CD4-positive, CD25-positive, alpha-beta regulatory T cell (primary cell): ENCODE data around the gene FAM76B. TPM values are rescaled to one million over a fixed set of nuclear protein-coding genes. Genes with fewer than 3 reads are reported as not detected.

ENCODE experiments used
- ATAC-seq, 2 donors: fragments of 150-1000 bp; cut with Tn5 transposase; one replicate each; pipeline ENCODE4 v1.10.0; 2021; ENCODE audit warnings: low read depth in 2 of 2, moderate number of reproducible peaks in 2 of 2, moderate library complexity in 1 of 2
- DNase-seq, 3 donors: peaks; one replicate each; pipeline versions ENCODE4 v3.0.0 to v3.0.0-alpha.2; 2012 to 2022; ENCODE audit warnings: mixed read lengths in 1 of 3
- H3K27ac ChIP-seq: one replicate; pipeline ENCODE4 v1.7.0; 2013; ENCODE audit warnings: mild to moderate bottlenecking, low read length; ENCODE audit not compliant: insufficient read depth, poor library complexity, severe bottlenecking
- H3K27me3 ChIP-seq: one replicate; pipeline ENCODE4 v1.7.0; 2013; ENCODE audit warnings: low read length; ENCODE audit not compliant: control insufficient read depth, insufficient read depth
- H3K36me3 ChIP-seq: one replicate; pipeline ENCODE4 v1.7.0; 2013; ENCODE audit warnings: mild to moderate bottlenecking, low read length, moderate library complexity; ENCODE audit not compliant: control insufficient read depth, insufficient read depth
- H3K4me1 ChIP-seq: 2 replicates; pipeline ENCODE4 v1.7.0; 2013; ENCODE audit warnings: mild to moderate bottlenecking, low read length; ENCODE audit not compliant: insufficient read depth, control insufficient read depth, poor library complexity, severe bottlenecking
- H3K4me3 ChIP-seq: one replicate; pipeline ENCODE4 v1.7.0; 2013; ENCODE audit warnings: low read depth, mild to moderate bottlenecking, low read length, moderate library complexity
- H3K9me3 ChIP-seq, 2 experiments: 1 replicate in 1 of 2; 2 replicates in 1 of 2; pipeline ENCODE4 v1.7.0; 2013; ENCODE audit warnings: low read length in 2 of 2, mild to moderate bottlenecking in 1 of 2, moderate library complexity in 1 of 2; ENCODE audit not compliant: control insufficient read depth in 2 of 2
- H3K27ac Mint-ChIP-seq, 3 donors: one replicate each; pipeline ENCODE4 v1.8.0; 2020 to 2022; ENCODE audit warnings: mild to moderate bottlenecking in 3 of 3, mixed read lengths in 3 of 3, moderate library complexity in 2 of 3
- H3K27me3 Mint-ChIP-seq: one replicate; pipeline ENCODE4 v1.8.0; 2022; ENCODE audit warnings: mild to moderate bottlenecking, mixed read lengths
- H3K36me3 Mint-ChIP-seq: one replicate; pipeline ENCODE4 v1.8.0; 2020; ENCODE audit warnings: mixed read lengths
- H3K4me1 Mint-ChIP-seq, 4 donors: one replicate each; pipeline ENCODE4 v1.8.0; 2020 to 2022; ENCODE audit warnings: mixed read lengths in 4 of 4, mild to moderate bottlenecking in 1 of 4
- H3K4me3 Mint-ChIP-seq, 4 donors: one replicate each; pipeline ENCODE4 v1.8.0; 2020 to 2022; ENCODE audit warnings: mild to moderate bottlenecking in 4 of 4, mixed read lengths in 4 of 4, moderate library complexity in 3 of 4
- H3K9me3 Mint-ChIP-seq, 7 donors: one replicate each; pipeline ENCODE4 v1.8.0; 2020 to 2022; ENCODE audit warnings: mixed read lengths in 7 of 7, mild to moderate bottlenecking in 3 of 7, moderate library complexity in 2 of 7
- polyA plus RNA-seq, 4 donors: library from polyadenylated mRNA; unstranded; fragments of 300-500 nt; fragmentation: Illumina TruSeq; gene quantifications; one replicate each; pipeline ENCODE4 v1.2.3, GENCODE V29; 2021
- total RNA-seq: library from RNA; stranded (reverse); gene quantifications from one replicate; pipeline ENCODE4 v1.2.3, GENCODE V29; 2022

The FAM76B gene
- total and polyA plus RNA-seq, 5 donors from 2014 or later: 12.8 to 72.7 (median 14.0) TPM

GRCh38 chr11:95739108-95739938, 50.3 kb downstream of the FAM76B start:
- ATAC-seq (no peak), DNase-seq (no peak)
- H3K27ac ChIP-seq: no peak overlapping the region
- no peaks in the 10 kb centered on the region for H3K27me3 ChIP-seq
- Mint-ChIP-seq H3K36me3 (no peaks in the 10 kb centered on the region), H3K27me3 (no peaks in the 10 kb centered on the region), H3K4me3 (no peak overlapping the region), H3K4me1 (peaks cover 3 to 8% (median 4%) of the 10 kb centered on the region in 4 donors), H3K9me3 (no peaks in the 10 kb centered on the region), H3K27ac (no peak overlapping the region)
- H3K9me3 ChIP-seq: no peaks in the 10 kb centered on the region
- no peak overlapping the region for H3K4me3 ChIP-seq
- H3K36me3 ChIP-seq: no peaks in the 10 kb centered on the region
- no peaks in the 10 kb centered on the region for H3K4me1 ChIP-seq

- no peaks in the 10 kb centered on the region for H3K27me3 ChIP-seq
- H3K36me3 ChIP-seq: no peaks in the 10 kb centered on the region
- ATAC-seq (no peak), DNase-seq (no peak)
- Mint-ChIP-seq H3K4me1 (peaks cover 7 to 17% (median 10%) of the 10 kb centered on the region in 4 donors), H3K4me3 (no peak overlapping the region), H3K36me3 (no peaks in the 10 kb centered on the region), H3K9me3 (peaks cover 0 to 3% (median 0%) of the 10 kb centered on the region in 7 donors), H3K27me3 (peaks cover 4% of the 10 kb centered on the region), H3K27ac (no peak overlapping the region)
- H3K27ac ChIP-seq: no peak overlapping the region
- H3K4me1 ChIP-seq: peaks cover 4% of the 10 kb centered on the region
- no peak overlapping the region for H3K4me3 ChIP-seq
- H3K9me3 ChIP-seq: no peaks in the 10 kb centered on the region
These were observed 52.8 kb downstream of the FAM76B start for GRCh38 chr11:95736809-95737208.

GRCh38 chr11:95736355-95736754, 53.2 kb downstream of the FAM76B start:
- H3K36me3 Mint-ChIP-seq: no peaks in the 10 kb centered on the region
- H3K4me3 Mint-ChIP-seq: no peak overlapping the region
- DNase-seq: no peak
- no peaks in the 10 kb centered on the region for H3K9me3 ChIP-seq
- no peak overlapping the region for H3K27ac Mint-ChIP-seq
- no peaks in the 10 kb centered on the region for H3K36me3 ChIP-seq
- no peaks in the 10 kb centered on the region for H3K27me3 ChIP-seq
- H3K4me1 ChIP-seq: peaks cover 4% of the 10 kb centered on the region
- H3K27ac ChIP-seq: no peak overlapping the region
- peaks cover 0 to 3% (median 0%) of the 10 kb centered on the region in 7 donors for H3K9me3 Mint-ChIP-seq
- H3K27me3 Mint-ChIP-seq: peaks cover 4% of the 10 kb centered on the region
- peaks cover 7 to 17% (median 10%) of the 10 kb centered on the region in 4 donors for H3K4me1 Mint-ChIP-seq
- no peak for ATAC-seq
- H3K4me3 ChIP-seq: no peak overlapping the region

GRCh38 chr11:95734009-95734572, 55.5 kb downstream of the FAM76B start:
- Histone ChIP-seq H3K36me3 (no peaks in the 10 kb centered on the region), H3K4me1 (peaks cover 4% of the 10 kb centered on the region), H3K27ac (no peak overlapping the region), H3K9me3 (no peaks in the 10 kb centered on the region), H3K4me3 (no peak overlapping the region), H3K27me3 (no peaks in the 10 kb centered on the region)
- peaks cover 7 to 17% (median 10%) of the 10 kb centered on the region in 4 donors for H3K4me1 Mint-ChIP-seq
- peak overlapping the region in 2 of 3 donors; percentile 15 to 44 for H3K27ac Mint-ChIP-seq
- H3K27me3 Mint-ChIP-seq: peaks cover 4% of the 10 kb centered on the region
- peak overlapping the region in 1 of 4 donors; percentile 18 for H3K4me3 Mint-ChIP-seq
- peaks cover 0 to 3% (median 0%) of the 10 kb centered on the region in 7 donors for H3K9me3 Mint-ChIP-seq
- ATAC-seq (no peak), DNase-seq (peak in 1 of 3 donors; percentile 40)
- H3K36me3 Mint-ChIP-seq: no peaks in the 10 kb centered on the region

GRCh38 chr11:95732930-95733602, 56.5 kb downstream of the FAM76B start:
- no peak overlapping the region for H3K27ac ChIP-seq
- no peaks in the 10 kb centered on the region for H3K36me3 Mint-ChIP-seq
- H3K4me3 Mint-ChIP-seq: no peak overlapping the region
- H3K4me1 Mint-ChIP-seq: peaks cover 7 to 17% (median 10%) of the 10 kb centered on the region in 4 donors
- H3K4me3 ChIP-seq: no peak overlapping the region
- peaks cover 0 to 3% (median 0%) of the 10 kb centered on the region in 7 donors for H3K9me3 Mint-ChIP-seq
- peaks cover 4% of the 10 kb centered on the region for H3K27me3 Mint-ChIP-seq
- no peaks in the 10 kb centered on the region for H3K9me3 ChIP-seq
- peak overlapping the region in 1 of 3 donors; percentile 63 for H3K27ac Mint-ChIP-seq
- no peaks in the 10 kb centered on the region for H3K27me3 ChIP-seq
- ATAC-seq (no peak), DNase-seq (no peak)
- H3K36me3 ChIP-seq: no peaks in the 10 kb centered on the region
- H3K4me1 ChIP-seq: peaks cover 4% of the 10 kb centered on the region

GRCh38 chr11:95729462-95729861, 60.1 kb downstream of the FAM76B start:
- no peak overlapping the region for H3K27ac ChIP-seq
- H3K9me3 ChIP-seq: no peaks in the 10 kb centered on the region
- Mint-ChIP-seq H3K27me3 (peaks cover 4% of the 10 kb centered on the region), H3K4me1 (peaks cover 4 to 11% (median 8%) of the 10 kb centered on the region in 4 donors), H3K9me3 (peaks cover 0 to 3% (median 0%) of the 10 kb centered on the region in 7 donors), H3K27ac (no peak overlapping the region), H3K4me3 (no peak overlapping the region), H3K36me3 (no peaks in the 10 kb centered on the region)
- no peak overlapping the region for H3K4me3 ChIP-seq
- DNase-seq: no peak
- no peak for ATAC-seq
- H3K4me1 ChIP-seq: peaks cover 4% of the 10 kb centered on the region
- H3K27me3 ChIP-seq: no peaks in the 10 kb centered on the region
- no peaks in the 10 kb centered on the region for H3K36me3 ChIP-seq

- DNase-seq (no peak), ATAC-seq (no peak)
- H3K27me3 Mint-ChIP-seq: peaks cover under 1% of the 10 kb centered on the region
- peaks cover under 1 to 4% (median 2%) of the 10 kb centered on the region in 4 donors for H3K4me1 Mint-ChIP-seq
- no peaks in the 10 kb centered on the region for H3K27me3 ChIP-seq
- H3K27ac Mint-ChIP-seq: no peak overlapping the region
- no peak overlapping the region for H3K4me3 Mint-ChIP-seq
- H3K36me3 Mint-ChIP-seq: no peaks in the 10 kb centered on the region
- peaks cover 0 to 3% (median 0%) of the 10 kb centered on the region in 7 donors for H3K9me3 Mint-ChIP-seq
- H3K4me3 ChIP-seq: no peak overlapping the region
- no peaks in the 10 kb centered on the region for H3K9me3 ChIP-seq
- H3K36me3 ChIP-seq: no peaks in the 10 kb centered on the region
- peaks cover under 1% of the 10 kb centered on the region for H3K4me1 ChIP-seq
- no peak overlapping the region for H3K27ac ChIP-seq
These were observed 60.8 kb downstream of the FAM76B start for GRCh38 chr11:95728790-95729189.
